HL-60/S4 (cell line): Measurements from ENCODE around the gene RFX7.

Experiments
- in situ Hi-C: fragments of 300-500 bp; cut with MboI; formaldehyde crosslinking; loops from 2 replicates; pipeline ENCODE4 v1.14.3; 2022; ENCODE audit warnings: low sequenced_read_pairs

Gene RFX7

DNA sequence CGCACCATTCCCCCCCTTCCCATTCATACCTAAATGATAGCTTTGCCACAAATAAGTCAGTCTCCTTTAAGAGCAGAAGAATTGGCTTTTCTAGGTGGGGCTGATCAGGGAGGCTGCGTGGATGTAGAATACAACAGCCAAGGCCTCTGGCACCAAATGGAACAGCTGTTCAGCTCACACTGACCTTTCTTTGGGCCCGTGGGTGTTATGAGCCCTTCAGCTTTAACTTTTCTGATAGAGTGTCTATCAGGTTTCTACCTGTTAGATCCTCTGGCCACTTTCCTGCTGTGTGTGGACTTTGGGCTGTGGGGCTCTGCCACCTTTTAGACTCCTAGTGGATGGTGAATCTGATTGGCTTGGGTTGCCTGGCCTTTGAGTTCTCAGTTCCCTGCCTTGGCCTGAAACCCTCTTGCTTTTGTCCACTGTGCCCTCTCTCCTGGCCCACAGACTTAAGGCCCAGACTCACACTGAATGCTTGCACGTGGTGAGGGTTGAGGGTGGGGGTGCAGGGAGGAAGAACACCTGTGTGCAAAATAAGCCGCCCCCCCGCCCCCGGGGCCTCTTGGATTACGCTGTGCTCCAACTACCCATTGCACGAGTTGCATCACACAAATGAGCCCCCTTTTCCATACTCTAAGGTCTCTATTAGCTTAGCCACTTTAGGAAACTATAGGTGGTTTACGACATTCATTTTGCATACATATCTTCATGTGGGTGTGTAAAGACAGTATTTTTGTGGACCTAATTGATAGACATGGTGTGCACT, 1.3 kb upstream of the RFX7 start:
- in situ Hi-C loops, result no loop called here

DNA sequence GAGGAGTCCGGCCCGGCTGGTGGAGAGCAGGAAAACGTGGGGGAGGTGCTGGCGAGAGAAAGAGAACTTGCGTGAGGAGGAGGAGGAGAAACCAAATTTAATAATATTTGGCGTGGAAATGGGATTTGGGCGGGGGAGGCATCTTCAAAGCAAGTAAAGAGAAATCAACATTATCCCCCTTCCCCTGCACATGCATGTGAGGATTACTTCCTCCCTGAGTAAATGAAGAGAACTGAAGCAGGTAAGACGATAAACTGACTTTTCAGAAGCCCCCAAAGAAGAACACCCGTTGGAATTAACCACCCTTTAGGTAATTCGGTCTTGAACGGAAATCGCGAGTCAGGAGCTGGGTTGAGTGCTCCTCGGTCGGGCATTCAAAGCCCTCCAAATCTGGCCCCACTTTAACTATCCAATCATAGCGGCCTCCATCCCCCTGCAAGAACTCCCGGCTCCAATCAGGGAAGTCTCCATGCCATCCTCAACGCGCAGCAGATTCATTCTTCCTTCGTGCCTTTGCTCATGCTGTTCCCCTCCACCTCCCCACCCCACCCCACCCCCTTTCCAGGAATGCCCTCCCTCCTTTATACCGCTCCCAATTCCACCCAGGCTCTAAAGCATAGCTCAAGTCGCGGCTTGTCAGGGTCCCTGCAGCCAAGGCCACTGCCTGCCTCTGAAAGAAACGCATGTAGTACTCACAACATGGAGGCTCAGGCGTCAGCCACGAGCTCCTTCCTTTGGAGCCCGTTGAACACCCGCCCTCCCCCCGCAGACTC, 545 bp upstream of the RFX7 start:
- in situ Hi-C loops, result no loop called here

DNA sequence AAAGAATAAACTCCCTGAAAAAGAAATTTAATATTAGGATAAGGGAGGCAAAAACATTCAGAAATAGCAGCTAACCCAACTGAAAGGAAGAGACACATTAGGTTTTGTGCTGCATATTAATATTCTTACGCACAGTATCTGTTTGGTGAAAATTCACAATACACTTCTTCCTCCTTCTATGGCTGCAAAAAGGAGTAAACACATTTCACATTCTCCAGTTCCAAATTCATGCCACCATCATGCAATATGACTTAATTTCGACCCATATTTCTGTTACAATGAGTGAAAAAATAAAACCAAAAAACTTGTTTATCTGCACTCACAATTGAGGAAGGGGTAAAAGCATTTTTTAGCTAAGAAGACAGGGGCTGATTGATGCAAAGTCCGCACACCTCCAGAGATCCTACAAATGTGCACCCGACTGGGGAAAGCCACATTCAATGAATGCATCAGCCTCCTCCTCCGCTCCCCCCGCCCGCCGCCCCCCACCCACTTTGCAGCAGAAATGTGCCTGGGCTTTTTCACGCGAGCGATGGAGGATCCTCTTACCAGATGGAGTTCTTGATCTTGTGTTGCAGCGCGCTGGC, 1.0 kb downstream of the RFX7 start:
- in situ Hi-C loops, result no loop called here

- in situ Hi-C loops, result no loop called here
These were observed 2.1 kb downstream of the RFX7 start for GRCh38 chr15:56241374-56242105.

GRCh38 chr15:56240390-56240789, 3.3 kb downstream of the RFX7 start:
- in situ Hi-C loops, result no loop called here

DNA sequence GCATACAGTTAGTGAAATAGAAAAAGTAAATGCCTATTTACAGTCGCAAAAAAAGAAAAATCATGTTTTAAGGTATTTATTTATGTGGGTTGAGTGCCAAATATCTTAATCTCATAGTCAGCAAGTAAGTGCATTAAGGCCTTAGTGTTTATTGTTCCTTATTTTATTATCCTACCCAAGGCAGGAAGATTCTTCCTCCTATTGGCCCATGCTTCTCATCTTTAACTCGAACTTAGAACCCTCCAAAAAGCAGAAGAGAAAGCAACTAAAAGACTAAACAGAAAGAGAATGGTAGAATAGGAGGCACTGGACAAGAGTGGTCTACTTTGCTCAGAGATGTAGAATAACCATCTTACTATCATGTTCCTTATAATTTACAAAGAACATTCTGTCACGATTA, 7.5 kb downstream of the RFX7 start:
- in situ Hi-C loops, result no loop called here

DNA sequence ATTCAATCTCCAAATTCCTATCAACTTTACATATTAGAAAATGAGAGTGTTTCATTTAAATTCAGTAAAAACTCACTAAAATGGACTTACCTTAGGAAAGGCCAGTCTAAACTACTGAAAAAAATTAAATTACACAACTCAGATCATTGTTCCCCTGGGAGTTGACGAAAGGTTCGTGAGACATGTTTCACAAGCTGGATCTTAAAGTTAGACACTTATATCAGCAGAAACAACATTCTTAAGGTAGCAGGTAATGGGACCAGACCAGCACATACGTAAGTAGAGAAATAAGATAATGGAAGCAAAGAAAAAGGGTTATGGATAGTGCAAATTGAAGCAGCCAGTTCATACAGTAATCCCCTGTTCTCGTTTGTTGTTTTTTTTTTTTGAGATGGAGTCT, 8.9 kb downstream of the RFX7 start:
- in situ Hi-C loops, result no loop called here

DNA sequence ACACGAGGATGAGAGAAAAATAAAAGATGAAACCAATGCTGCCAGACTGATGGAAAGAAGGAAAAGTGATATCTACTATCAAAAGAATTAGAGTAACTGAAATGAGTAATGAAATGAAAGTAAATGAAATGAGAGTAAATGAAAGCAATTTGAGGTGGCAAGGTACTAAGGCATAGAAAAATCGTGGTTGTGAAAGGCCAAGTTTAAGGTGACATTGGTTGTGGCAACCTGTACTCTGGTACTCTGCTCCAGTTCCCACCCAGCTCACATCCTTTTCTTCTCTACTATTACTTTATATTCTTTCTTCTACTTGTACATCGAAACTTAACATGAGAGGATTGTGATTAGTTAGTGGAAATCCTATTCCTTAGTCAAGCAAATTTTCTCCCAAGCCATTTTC, 10.1 kb downstream of the RFX7 start:
- in situ Hi-C loops, result no loop called here

DNA sequence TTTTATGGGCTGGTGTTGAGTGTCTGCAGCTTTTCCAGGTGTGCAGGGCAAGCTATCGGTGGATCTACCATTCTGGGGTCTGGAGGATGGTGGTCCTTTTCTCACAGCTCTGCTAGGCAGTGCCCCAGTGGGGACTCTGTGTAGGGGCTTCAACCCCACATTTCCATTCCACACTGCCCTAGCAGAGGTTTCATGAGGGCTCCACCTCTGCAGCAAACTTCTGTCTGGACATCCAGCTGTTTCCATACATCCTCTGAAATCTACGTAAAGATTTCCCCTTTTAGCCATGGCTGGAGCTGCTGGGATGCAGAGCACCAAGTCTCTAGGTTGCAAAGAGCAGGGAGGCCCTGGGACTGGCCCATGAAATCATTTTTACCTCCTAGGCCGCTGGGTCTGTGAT, 11.6 kb downstream of the RFX7 start:
- in situ Hi-C loops, result no loop called here

DNA sequence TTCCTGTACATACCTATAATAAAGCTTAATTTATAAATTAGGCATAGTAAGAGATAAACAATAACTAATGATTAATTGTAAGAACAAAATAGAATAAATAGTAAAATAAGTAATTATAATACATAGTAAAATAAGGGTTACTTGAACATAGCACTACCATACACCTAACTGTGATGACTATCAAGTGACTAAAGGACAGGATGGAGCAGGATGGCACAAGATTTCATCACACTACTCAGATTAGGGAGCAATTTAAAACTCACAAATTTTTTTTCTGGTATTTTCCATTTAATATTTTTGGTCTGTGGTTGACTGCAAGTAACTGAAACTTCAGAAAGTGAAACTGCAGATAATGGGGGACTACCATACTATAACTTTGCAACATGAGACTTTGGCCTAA, 14.8 kb downstream of the RFX7 start:
- in situ Hi-C loops, result no loop called here

- in situ Hi-C loops, result no loop called here
These were observed 15.3 kb downstream of the RFX7 start for GRCh38 chr15:56228352-56228751.

GRCh38 chr15:56227780-56228179, 15.9 kb downstream of the RFX7 start:
- in situ Hi-C loops, result no loop called here

DNA sequence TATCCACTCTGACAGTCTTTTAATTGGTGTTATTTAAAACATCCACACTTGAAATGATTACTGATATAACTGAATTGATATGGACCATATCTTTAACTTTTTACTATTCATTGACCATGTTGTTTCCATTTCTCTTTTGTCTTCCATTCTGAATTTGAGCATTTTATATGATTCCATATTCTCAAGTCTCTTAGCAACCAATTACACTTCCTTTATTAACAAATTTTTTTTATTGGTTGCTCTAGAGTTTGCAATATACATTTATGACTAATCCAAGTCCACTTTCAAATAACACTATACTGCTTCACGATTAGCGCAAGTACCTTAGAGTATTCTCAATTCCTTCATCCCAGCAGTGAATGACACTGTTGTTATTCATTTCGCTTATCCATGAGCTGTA, 16.4 kb downstream of the RFX7 start:
- in situ Hi-C loops, result no loop called here

DNA sequence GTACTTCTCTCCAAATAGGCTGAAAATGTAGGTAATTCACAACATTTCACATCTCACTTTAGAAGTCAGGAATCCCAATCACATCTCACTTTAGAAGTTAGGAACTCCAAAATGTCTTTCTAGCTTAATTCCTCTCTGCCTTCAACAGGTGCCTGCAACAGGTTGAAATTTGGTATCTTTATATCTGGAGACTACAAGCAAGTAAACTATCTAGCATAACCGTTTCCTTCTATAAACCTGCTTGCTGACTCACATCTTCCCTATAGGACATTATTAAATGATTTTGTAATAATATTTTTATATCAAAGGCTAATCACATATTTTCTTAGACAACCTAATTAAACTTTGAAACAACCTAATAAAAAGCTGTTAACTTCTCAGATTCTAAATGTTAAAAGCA, 18.2 kb downstream of the RFX7 start:
- in situ Hi-C loops, result no loop called here

DNA sequence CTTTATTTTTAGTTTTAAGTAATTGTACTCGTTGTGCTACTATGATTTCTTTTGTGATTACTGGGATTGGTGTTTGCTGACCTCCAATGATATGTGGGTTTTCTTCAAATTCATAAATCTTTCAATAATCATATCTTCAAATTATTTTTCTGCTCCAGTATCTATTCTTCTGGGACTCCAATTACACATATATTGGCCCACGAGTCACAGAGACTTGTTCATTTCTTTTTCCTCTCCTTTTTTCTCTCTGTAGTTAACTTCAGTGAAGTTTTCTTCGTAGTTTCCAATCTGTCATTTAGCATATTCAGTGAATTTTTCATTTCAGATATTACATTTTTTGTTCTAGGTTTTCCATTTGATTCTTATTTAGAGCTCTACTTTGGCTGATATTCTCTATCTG, 21.4 kb downstream of the RFX7 start:
- in situ Hi-C loops, result no loop called here

DNA sequence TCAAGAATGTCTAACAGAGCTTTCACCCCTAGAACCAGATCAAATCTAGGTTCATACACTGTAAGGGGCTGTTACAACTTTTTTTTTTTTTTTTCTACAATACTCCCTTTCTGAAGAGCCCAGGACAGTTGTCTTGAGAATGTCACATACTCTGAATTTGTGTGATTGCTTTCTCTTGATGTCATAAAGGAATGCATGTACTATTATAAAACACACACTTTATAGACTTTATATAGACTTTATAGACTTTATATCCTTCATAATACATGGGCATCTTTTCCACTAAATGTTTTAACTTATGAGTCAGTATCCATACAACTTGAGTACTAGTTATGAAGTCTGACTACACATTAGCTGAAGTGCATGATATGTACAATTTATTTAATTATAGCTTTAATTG, 26.3 kb downstream of the RFX7 start:
- in situ Hi-C loops, result no loop called here

DNA sequence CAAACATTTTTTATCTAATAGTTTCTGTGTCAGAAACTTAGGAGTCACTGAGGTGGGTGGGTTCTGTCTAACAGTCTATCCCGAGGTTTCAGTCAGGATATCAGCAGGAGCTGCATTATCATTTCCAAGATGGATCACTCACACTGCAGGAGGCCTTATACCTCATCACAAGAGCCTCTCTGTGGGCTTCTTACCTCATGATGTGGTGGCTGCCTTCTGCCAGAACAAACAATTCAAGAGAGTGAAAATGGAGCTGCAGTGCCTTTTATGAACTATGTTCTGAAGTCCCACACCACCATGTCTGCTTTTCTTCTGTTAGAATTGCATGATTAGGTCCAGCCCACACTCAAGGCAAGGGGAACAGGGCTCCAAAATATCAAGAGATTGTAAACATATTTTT, 27.9 kb downstream of the RFX7 start:
- in situ Hi-C loops, result no loop called here

DNA sequence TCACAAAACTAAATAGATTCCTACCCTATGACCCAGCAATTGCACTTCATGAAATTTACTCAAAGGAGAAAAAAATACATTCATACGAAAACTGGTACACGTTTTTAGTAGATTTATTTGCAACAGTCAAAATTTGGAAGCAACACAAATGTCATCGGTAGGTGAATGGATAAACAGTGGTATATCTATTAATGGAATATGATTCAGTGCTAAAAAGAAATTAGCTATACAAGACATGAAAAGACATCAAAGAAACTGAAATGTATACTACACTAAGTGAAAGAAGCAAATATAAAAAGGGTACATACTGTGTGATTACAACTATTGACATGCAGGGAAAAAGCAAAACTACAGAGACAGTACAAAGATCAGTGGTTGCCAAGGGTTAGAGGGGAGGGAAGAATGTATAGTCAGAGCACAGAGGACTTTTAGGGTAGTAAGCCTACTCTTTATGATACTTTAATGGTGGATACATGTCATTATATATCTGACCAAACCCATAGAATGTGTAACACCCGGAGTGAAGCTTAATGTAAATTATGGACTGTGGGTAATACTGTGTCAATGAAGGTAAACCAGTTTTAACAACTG, 31.6 kb downstream of the RFX7 start:
- in situ Hi-C loops, result no loop called here

DNA sequence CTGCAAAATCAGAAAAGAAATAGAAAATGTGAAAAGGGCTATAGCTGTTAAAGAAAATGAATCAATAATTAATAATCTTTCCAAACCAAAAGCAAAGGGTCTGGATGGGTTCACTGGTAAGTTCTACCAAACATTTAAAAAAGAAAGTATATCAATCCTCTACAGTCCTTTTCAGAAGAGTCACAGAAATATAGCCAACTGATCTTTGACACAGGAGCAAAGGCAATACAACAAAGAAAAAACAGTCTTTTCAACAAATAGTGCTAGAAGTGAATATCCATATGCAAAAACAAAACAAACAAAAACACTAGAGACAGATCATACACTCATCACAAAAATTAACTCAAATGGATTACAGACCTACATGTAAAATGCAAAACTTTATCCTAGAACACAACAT, 32.6 kb downstream of the RFX7 start:
- in situ Hi-C loops, result no loop called here

DNA sequence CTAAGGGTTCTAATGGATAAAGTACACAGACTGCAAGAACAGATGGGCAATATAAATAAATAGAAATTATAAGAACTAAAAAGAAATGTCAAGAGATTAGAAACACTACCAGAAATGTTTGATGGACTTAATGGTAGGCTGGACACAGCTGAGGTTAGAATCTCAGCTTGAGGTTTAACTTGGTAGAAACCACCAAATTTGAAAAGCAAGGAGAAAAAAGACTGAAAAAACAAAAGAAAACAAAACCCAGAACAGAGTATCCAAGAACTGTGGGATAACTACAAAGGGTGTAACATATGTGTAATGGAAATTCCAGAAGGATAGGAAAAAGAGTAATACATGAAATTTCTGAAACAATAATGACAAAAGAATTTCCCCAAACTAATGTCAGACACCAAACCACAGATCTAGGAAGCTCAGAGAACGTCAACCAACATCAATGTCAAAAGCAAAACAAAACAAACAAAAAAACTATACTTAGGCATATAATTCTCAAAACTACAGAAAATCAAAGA, 35.0 kb downstream of the RFX7 start:
- in situ Hi-C loops, result no loop called here

GRCh38 chr15:56208185-56208584, 35.5 kb downstream of the RFX7 start:
- in situ Hi-C loops, result no loop called here
